ENCODE results near the gene ALDH9A1.

GRCh38 chr1:165698761-165699052, 345 bp upstream of the ALDH9A1 start:
- TF ChIP-seq CTCF (IDR thresholded peaks at IDR 0.05) = no peak
- TF ChIP-seq POLR2A (IDR thresholded peaks at IDR 0.05) = no peak
